ENCODE results near the gene BLM. TPM values are rescaled to one million over a fixed set of nuclear protein-coding genes. Genes with fewer than 3 reads are reported as not detected.

BLM gene
- total RNA-seq, 1 experiment from 2014 or later: 24.6 TPM

DNA sequence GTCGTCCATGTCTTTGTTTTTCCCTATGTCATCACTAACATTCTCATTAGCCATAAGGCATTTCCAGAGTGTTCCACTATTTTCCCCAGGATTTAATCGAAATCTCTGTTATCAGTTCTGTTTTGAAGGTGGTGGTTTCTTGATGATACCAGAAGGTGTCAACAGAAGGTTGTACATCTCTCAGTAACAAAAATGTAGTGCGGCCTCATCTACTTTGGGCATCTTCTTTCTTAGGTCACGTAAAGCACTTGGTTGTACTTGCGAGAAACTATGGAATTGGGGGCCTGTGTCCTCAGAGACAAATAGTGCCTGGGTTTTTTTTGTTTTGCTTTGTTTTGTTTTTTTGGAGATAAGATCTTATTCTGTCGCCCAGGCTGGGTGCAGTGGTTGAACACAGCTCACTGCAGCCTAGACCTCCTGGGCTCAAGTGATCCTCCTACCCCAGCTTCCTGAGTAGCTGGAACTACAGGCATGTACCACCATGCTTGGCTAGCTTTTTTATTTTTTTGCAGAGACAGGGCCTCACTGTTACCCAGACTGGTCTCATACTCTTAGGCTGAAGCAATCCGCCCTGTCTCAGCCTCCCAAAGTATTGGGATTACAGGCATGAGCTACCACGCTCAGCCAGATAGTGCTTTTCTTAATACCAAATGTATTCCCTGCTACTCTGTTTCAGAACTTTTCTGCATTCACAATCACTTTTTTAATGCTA is 90.1 kb downstream of the BLM start (continued):
- TF ChIP-seq, protein P1, sequence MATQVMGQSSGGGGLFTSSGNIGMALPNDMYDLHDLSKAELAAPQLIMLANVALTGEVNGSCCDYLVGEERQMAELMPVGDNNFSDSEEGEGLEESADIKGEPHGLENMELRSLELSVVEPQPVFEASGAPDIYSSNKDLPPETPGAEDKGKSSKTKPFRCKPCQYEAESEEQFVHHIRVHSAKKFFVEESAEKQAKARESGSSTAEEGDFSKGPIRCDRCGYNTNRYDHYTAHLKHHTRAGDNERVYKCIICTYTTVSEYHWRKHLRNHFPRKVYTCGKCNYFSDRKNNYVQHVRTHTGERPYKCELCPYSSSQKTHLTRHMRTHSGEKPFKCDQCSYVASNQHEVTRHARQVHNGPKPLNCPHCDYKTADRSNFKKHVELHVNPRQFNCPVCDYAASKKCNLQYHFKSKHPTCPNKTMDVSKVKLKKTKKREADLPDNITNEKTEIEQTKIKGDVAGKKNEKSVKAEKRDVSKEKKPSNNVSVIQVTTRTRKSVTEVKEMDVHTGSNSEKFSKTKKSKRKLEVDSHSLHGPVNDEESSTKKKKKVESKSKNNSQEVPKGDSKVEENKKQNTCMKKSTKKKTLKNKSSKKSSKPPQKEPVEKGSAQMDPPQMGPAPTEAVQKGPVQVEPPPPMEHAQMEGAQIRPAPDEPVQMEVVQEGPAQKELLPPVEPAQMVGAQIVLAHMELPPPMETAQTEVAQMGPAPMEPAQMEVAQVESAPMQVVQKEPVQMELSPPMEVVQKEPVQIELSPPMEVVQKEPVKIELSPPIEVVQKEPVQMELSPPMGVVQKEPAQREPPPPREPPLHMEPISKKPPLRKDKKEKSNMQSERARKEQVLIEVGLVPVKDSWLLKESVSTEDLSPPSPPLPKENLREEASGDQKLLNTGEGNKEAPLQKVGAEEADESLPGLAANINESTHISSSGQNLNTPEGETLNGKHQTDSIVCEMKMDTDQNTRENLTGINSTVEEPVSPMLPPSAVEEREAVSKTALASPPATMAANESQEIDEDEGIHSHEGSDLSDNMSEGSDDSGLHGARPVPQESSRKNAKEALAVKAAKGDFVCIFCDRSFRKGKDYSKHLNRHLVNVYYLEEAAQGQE (IDR thresholded peaks at IDR 0.05; ENCODE audit: low read depth): no peak
- no peak for TF ChIP-seq EZH2phosphoT487 (IDR thresholded peaks at IDR 0.05; ENCODE audit: borderline replicate concordance)
- no peak for TF ChIP-seq SP1 (IDR thresholded peaks at IDR 0.05; ENCODE audit: low read depth)
- TF ChIP-seq EGR1 (IDR thresholded peaks at IDR 0.05; ENCODE audit: low read depth): no peak

DNA sequence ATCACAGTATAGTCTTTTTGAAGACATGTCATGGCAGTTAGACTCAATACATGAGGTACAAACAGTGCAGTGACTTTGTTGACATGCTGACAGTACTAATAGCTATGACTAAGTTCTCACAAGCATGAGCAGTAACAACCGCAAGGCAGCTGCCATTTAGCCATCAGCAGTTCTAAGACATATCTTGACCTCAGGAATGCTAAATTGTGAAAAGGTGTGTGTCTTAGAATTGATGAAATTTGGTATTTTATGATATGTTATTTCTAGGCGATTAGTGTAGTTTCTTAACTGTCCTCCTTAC is 90.6 kb downstream of the BLM start:
- DNase-seq (ENCODE audit: low read depth, low spot score): no peak

More for the DNA sequence above, 90.6 kb downstream of the BLM start:
- ChIA-PET RAD21 (ENCODE audit: low non-redundant PET in 1 of 2, low total read pairs in 2 of 2, uncharacterized antibody in 2 of 2, unreplicated experiment in 2 of 2) (no interaction called here), CTCF (no interaction called here), POLR2A (no interaction called here)
- no peaks in the 10 kb centered on the region for H3K4me1 ChIP-seq (ENCODE audit: control insufficient read depth in 1 of 2, insufficient read depth in 2 of 2, low read length in 2 of 2)
- no peaks in the 10 kb centered on the region for H3K79me2 ChIP-seq (ENCODE audit: insufficient read depth, low read length)
- no peak overlapping the region for H3K4me2 ChIP-seq (ENCODE audit: low read length)
- no peaks in the 10 kb centered on the region for H3K9me2 ChIP-seq (ENCODE audit: insufficient read depth)
- peaks cover 11 to 25% of the 10 kb centered on the region in 2 experiments; a peak in 2 of 4 replicates for H3K36me3 ChIP-seq (ENCODE audit: control insufficient read depth in 1 of 2, insufficient read depth in 2 of 2, low read length in 2 of 2)
- no peak overlapping the region for H3K4me3 ChIP-seq (replicated peaks in 1 of 2; ENCODE audit: low read depth in 1 of 2, low read length in 2 of 2)
- TF ChIP-seq, protein P2, sequence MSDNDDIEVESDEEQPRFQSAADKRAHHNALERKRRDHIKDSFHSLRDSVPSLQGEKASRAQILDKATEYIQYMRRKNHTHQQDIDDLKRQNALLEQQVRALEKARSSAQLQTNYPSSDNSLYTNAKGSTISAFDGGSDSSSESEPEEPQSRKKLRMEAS (IDR thresholded peaks at IDR 0.05): no peak
- TF ChIP-seq CBX3 (IDR thresholded peaks at IDR 0.05; ENCODE audit: low read depth): no peak
- no peak for TF ChIP-seq JUND (IDR thresholded peaks at IDR 0.05)
- no peak for TF ChIP-seq ZFX (IDR thresholded peaks at IDR 0.05)
- no peak for TF ChIP-seq EZH2phosphoT487 (IDR thresholded peaks at IDR 0.05; ENCODE audit: borderline replicate concordance)
- TF ChIP-seq POLR2AphosphoS5 (IDR thresholded peaks at IDR 0.05; ENCODE audit: low read depth, low read length): no peak
- intact Hi-C loops (cut with micrococcal nuclease): no loop called here
- H4K20me1 ChIP-seq (ENCODE audit: insufficient read depth): no peaks in the 10 kb centered on the region
- no TSS peak for BruUV-seq (replicated peaks)
- H3K27me3 ChIP-seq (ENCODE audit: insufficient read depth, low read length): no peaks in the 10 kb centered on the region
- no peaks in the 10 kb centered on the region for H3K9me3 ChIP-seq (ENCODE audit: control insufficient read depth in 1 of 2, insufficient read depth in 1 of 2, low read depth in 1 of 2, low read length in 2 of 2)
- no peak overlapping the region for H2AFZ ChIP-seq (ENCODE audit: low read depth, low read length, poor library complexity, severe bottlenecking)
- no peak overlapping the region for H3K9ac ChIP-seq (ENCODE audit: low read length)
- H3K27ac ChIP-seq (ENCODE audit: low read depth, low read length): no peak overlapping the region
- ATAC-seq: no peak

Measured in HCT116 (cell line).